OCI-LY3 (cell line): ENCODE data around the gene PHKB.
A peak's percentile ranks its signal among the peaks of the same experiment; 100 is the strongest.

Experiments
- H2AFZ ChIP-seq: fragments of 200-600, 300-600 bp; shearing (Covaris generic); 2 replicates; pipeline ENCODE4 v1.6.0; 2014; ENCODE audit warnings: antibody characterized with exemption, low read depth, low read length
- H3K27ac ChIP-seq: fragments of 200-600, 300-600 bp; sonication (generic); 2 replicates; pipeline ENCODE4 v1.5.1; 2014; ENCODE audit warnings: mild to moderate bottlenecking, low read length, moderate library complexity, mixed read lengths
- H3K27me3 ChIP-seq: fragments of 200-600, 300-600 bp; sonication (generic); 2 replicates; pipeline ENCODE4 v1.6.1; 2014; ENCODE audit warnings: low read depth, low read length, mixed read lengths
- H3K36me3 ChIP-seq: fragments of 200-600, 300-600 bp; sonication (generic); replicated peaks from 2 replicates; pipeline ENCODE3; 2014; ENCODE audit warnings: low read depth, low read length, mixed read lengths
- H3K4me1 ChIP-seq: fragments of 300-600, 200-600 bp; sonication (generic); 2 replicates; pipeline ENCODE4 v1.6.1; 2014; ENCODE audit warnings: low read length, mixed read lengths
- H3K4me2 ChIP-seq: fragments of 200-600, 300-600 bp; sonication (generic); 2 replicates; pipeline ENCODE4 v1.6.1; 2014; ENCODE audit warnings: low read length, mixed read lengths
- H3K4me3 ChIP-seq: fragments of 300-600, 200-600 bp; sonication (generic); 2 replicates; pipeline ENCODE4 v1.5.1; 2014; ENCODE audit warnings: antibody characterized with exemption, mild to moderate bottlenecking, low read length, moderate library complexity
- H3K79me2 ChIP-seq: fragments of 300-600, 200-600 bp; shearing (Covaris generic); 2 replicates; pipeline ENCODE4 v1.6.1; 2014; ENCODE audit warnings: mild to moderate bottlenecking, low read length, mixed read lengths
- H3K9ac ChIP-seq: fragments of 300-600, 200-600 bp; shearing (Covaris generic); 2 replicates; pipeline ENCODE4 v1.6.0; 2014; ENCODE audit warnings: mild to moderate bottlenecking, low read length, moderate library complexity
- H3K9me3 ChIP-seq: fragments of 200-600, 300-600 bp; shearing (Covaris generic); 2 replicates; pipeline ENCODE4 v1.6.1; 2014; ENCODE audit warnings: low read length, mixed read lengths; ENCODE audit not compliant: insufficient read depth
- H4K20me1 ChIP-seq: fragments of 200-600, 300-600 bp; sonication (generic); 2 replicates; pipeline ENCODE4 v1.6.1; 2016; ENCODE audit warnings: low read length, mixed read lengths; ENCODE audit not compliant: insufficient read depth
- CTCF ChIP-seq: fragments of 200-600, 300-600 bp; sonication (generic); IDR thresholded peaks from 2 replicates; pipeline ENCODE4 v1.5.1; 2014; ENCODE audit warnings: antibody characterized with exemption, low read length, low read depth
- EZH2phosphoT487 ChIP-seq: fragments of 200-600 bp; shearing (Covaris generic); IDR thresholded peaks from 2 replicates; pipeline ENCODE4 v1.6.1; 2018; ENCODE audit warnings: antibody characterized with exemption, mixed run types, low read depth

Gene PHKB

DNA sequence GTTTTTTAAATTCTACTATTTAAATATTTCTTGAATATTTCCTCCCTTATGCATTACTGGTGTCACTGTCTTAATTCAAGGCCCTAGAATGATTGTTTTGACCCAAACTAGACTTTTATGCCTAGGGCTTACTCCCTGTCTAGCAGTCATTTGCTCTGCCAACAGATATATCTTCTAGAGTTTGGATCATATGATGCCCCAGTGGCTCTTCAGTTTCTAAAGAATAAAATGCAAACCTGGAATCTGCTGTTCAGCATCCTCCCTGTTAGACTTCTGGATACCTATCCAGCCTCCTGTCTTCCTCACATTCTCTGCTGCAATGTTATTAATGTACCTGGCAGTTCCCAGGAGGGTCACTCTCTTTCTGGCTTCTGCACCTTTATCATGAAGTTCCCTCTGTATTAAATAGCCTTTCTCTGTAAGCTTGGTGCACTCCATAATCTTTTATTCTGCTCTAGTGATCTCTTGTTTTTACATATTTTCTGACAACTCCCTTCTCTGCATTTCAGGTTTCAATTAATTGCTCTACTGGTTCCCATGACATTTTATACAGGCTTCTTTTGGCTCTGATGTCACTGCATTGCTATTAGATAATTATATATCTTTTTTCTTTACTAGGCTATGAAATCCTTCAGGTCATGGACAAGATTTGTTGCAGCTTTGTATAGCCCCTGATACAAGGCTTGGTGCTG lies 15.7 kb downstream of the PHKB start:
- no peaks in the 10 kb centered on the region for H3K79me2 ChIP-seq
- no peaks in the 10 kb centered on the region for H3K36me3 ChIP-seq
- H2AFZ ChIP-seq: no peak overlapping the region
- no peaks in the 10 kb centered on the region for H4K20me1 ChIP-seq
- TF ChIP-seq CTCF (no peak), EZH2phosphoT487 (no peak)
- no peak overlapping the region for H3K9ac ChIP-seq
- no peak overlapping the region for H3K4me2 ChIP-seq
- H3K4me1 ChIP-seq: peaks cover 21% of the 10 kb centered on the region
- H3K4me3 ChIP-seq: no peak overlapping the region
- no peak overlapping the region for H3K27ac ChIP-seq
- no peaks in the 10 kb centered on the region for H3K9me3 ChIP-seq
- H3K27me3 ChIP-seq: no peaks in the 10 kb centered on the region

DNA sequence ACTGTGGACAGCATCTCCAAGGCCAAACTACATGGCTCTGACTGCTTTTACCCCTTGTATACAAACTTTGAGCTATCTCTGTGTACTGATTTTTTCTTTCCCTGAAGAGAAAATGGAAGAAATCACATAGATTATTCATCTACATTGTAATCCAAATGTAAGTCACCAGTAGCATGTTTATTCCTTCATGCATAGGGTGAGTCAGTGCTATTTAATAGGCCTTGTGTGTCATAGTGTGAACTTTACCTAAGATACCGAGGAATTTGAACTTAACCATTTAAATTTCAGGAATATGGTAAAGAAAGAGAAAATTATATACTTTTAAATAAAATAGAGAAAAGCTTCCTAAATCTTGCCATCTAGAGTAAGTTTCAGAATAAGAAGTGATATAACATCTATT lies 16.5 kb downstream of the PHKB start:
- Histone ChIP-seq H3K27ac (no peak overlapping the region), H3K4me1 (peaks cover 23% of the 10 kb centered on the region), H3K9ac (no peak overlapping the region), H3K79me2 (no peaks in the 10 kb centered on the region), H3K27me3 (no peaks in the 10 kb centered on the region), H3K4me2 (no peak overlapping the region), H3K36me3 (no peaks in the 10 kb centered on the region), H4K20me1 (no peaks in the 10 kb centered on the region), H3K9me3 (no peaks in the 10 kb centered on the region), H2AFZ (no peak overlapping the region), H3K4me3 (no peak overlapping the region)
- TF ChIP-seq EZH2phosphoT487: no peak
- TF ChIP-seq CTCF: no peak

GRCh38 chr16:47480410-47480809 lies 19.3 kb downstream of the PHKB start:
- H3K36me3 ChIP-seq: no peaks in the 10 kb centered on the region
- H3K27me3 ChIP-seq: no peaks in the 10 kb centered on the region
- no peaks in the 10 kb centered on the region for H3K9me3 ChIP-seq
- no peaks in the 10 kb centered on the region for H3K79me2 ChIP-seq
- H3K27ac ChIP-seq: no peak overlapping the region
- H2AFZ ChIP-seq: no peak overlapping the region
- H3K9ac ChIP-seq: no peak overlapping the region
- H3K4me1 ChIP-seq: peaks cover 23% of the 10 kb centered on the region
- H3K4me2 ChIP-seq: peak overlapping the region; percentile 42
- 0 out of 2 replicates have a peak overlapping the region, but pooled peaks have one; percentile 1 for H3K4me3 ChIP-seq
- no peaks in the 10 kb centered on the region for H4K20me1 ChIP-seq
- TF ChIP-seq EZH2phosphoT487 (no peak), CTCF (no peak)

GRCh38 chr16:47481698-47482374 lies 20.7 kb downstream of the PHKB start:
- Histone ChIP-seq H3K4me1 (peaks cover 30% of the 10 kb centered on the region), H3K27me3 (no peaks in the 10 kb centered on the region), H3K9ac (no peak overlapping the region), H4K20me1 (no peaks in the 10 kb centered on the region), H3K9me3 (no peaks in the 10 kb centered on the region), H3K4me3 (no peak overlapping the region), H3K27ac (no peak overlapping the region), H3K79me2 (no peaks in the 10 kb centered on the region), H2AFZ (no peak overlapping the region), H3K36me3 (no peaks in the 10 kb centered on the region), H3K4me2 (no peak overlapping the region)
- no peak for TF ChIP-seq CTCF
- no peak for TF ChIP-seq EZH2phosphoT487
